ENCODE results near the gene CD14. TPM values are rescaled to one million over a fixed set of nuclear protein-coding genes. Genes with fewer than 3 reads are reported as not detected.
A peak's percentile ranks its signal among the peaks of the same experiment; 100 is the strongest.
"Not testable (repeated sequence)": the region's sequence is repeated elsewhere in the genome, so short reads cannot be mapped to it uniquely, and the experiment has no call there.

CD14 gene
- total RNA-seq, 1 donor from 2014 or later = 66.7 TPM

GRCh38 chr5:140596321-140596741 is 36.6 kb downstream of the CD14 start:
- DNase-seq (ENCODE audit: low spot score) = no peak

- peak; percentile 42 for DNase-seq (ENCODE audit: low spot score)
These were observed 37.3 kb downstream of the CD14 start for GRCh38 chr5:140595538-140596300.

DNA sequence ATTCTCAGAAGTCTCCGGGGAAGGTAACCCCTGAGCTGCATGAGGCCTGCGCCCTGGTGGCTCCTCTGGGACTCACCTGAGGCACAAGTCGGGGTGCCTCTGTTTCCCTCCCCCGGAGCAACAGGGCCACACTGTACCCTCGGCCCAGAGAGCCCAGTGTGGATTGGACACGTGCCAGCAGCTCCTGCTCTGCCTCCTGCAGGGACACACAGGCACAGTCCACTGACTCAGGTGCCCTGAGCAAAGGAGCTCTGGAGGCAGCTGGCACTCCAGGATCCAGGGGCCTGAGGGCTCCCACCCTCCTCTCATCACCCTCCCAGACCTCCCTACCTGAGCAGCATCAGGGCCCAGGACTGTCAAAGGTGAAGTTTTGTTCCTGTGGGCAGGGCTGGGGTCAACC is 38.8 kb downstream of the CD14 start:
- DNase-seq (ENCODE audit: low spot score) = no peak

DNA sequence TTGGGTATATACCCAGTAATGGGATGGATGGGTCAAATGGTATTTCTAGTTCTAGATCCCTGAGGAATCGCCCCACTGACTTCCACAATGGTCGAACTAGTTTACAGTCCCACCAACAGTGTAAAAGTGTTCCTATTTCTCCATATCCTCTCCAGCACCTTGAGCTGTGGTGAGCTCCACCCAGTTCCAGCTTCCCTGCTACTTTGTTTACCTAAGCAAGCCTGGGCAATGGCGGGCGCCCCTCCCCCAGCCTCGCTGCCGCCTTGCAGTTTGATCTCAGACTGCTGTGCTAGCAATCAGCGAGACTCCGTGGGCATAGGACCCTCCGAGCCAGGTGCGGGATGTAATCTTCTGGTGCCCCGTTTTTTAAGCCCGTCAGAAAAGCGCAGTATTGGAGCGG is 39.9 kb downstream of the CD14 start:
- DNase-seq (ENCODE audit: low spot score) = not testable (repeated sequence)

DNA sequence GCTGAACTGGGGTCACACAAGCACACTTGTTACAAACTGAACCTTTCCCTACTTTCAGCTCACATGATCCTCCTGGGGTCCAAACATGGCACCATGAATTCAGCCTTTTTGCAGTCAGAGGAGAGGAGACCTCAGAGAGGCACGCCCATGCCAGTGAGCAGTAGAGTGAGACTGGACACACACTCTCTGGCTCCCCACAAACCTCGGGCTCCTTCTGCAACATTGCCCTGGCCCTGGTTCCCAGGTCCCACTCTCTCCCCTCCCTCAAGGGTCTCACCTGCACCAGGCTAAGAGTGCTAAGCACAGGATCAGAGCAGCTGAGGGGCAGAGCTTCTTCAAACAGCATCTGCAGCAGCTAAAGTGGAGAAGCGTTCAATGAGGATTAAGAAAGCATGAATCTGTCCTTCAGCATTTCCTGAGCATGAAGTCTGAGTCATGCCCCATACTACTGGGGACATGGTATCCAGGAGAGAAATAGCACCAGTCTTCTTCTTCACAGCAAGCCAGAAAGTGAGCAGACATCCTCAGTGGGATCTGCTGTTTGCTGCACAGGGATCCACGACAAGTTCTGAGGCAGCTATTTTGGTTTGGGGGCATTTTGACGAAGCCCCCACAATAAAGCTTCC is 41.1 kb downstream of the CD14 start:
- DNase-seq (ENCODE audit: low spot score) = no peak

DNA sequence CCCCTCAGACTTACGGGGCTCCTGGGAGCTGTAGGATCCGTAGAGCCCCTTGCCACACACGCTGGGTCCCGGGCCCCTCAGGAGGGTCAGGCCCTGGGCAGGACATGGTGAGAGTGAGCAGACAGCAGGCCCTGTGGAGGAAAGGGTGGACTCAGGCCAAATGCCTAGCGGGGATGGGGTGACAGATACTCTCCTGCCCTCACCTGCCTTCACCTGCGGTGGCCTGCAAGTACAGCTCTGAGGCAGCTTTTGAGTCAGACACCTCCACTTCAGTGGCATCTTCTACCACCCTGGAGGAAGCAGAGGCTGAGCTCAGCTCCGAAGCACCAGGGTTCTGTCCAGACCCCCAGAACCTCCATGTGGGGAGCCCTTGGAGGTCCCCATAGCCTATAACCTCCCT is 42.1 kb downstream of the CD14 start:
- DNase-seq (ENCODE audit: low spot score) = no peak

DNA sequence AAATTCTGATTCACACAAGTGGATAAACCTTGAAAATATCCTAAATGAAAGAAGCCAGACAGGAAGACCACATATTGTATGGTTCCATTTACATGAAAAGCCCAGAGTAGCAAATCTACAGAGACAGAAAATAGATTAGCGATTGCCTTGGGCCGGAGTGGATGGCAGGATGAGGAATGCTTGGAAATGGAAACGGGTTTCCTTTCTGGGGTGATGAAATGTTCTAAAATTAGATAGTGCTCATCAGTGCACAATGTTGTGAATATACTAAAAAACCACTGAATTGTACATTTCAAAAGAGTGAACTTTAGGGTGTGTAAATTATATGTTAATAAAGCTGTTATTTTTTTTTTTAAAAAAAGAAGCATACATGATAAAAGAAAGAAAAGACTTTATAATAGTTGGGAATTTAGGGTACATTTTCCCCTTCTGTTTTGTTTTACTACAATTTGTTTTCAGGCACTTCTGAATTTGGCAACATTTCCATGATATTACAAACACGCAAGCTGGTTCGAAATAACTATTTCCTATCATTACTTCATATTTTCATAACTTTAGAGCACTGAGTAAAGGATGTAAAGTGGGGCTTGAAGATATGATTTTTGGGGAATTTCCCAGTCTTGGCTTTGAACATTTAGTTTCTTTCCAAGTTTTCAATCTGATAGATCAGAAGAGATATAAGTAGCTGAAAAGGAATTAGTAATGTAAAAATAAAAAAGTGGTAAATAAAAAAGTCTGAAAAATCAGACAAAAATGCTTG is 44.5 kb downstream of the CD14 start:
- DNase-seq (ENCODE audit: low spot score) = no peak

GRCh38 chr5:140587495-140587894 is 45.5 kb downstream of the CD14 start:
- DNase-seq (ENCODE audit: low spot score) = no peak

Other genes with a start within 250 kb of the CD14 start
- gene ANKHD1, start 231.3 kb downstream of the CD14 start, total RNA-seq (ENCODE audit: insufficient read depth, low replicate concordance) = 104 TPM
- gene EIF4EBP3, start 85.5 kb downstream of the CD14 start, total RNA-seq (ENCODE audit: insufficient read depth, low replicate concordance) = not detected
- gene SRA1, start 75.7 kb downstream of the CD14 start, total RNA-seq (ENCODE audit: insufficient read depth, low replicate concordance) = 12.0 TPM
- 21.9 TPM for gene APBB3, start 68.6 kb downstream of the CD14 start, total RNA-seq (ENCODE audit: insufficient read depth, low replicate concordance)
- 12.3 TPM for gene SLC35A4, start 68.3 kb downstream of the CD14 start, total RNA-seq (ENCODE audit: insufficient read depth, low replicate concordance)
- gene TMCO6, start 6.3 kb upstream of the CD14 start, total RNA-seq (ENCODE audit: insufficient read depth, low replicate concordance) = 7.5 TPM
- gene NDUFA2, start 14.5 kb upstream of the CD14 start, total RNA-seq (ENCODE audit: insufficient read depth, low replicate concordance) = 32.7 TPM
- 124 TPM for gene IK, start 14.7 kb upstream of the CD14 start, total RNA-seq (ENCODE audit: insufficient read depth, low replicate concordance)
- 19.0 TPM for gene WDR55, start 31.7 kb upstream of the CD14 start, total RNA-seq (ENCODE audit: insufficient read depth, low replicate concordance)
- 0.96 TPM for gene DND1, start 40.4 kb upstream of the CD14 start, total RNA-seq (ENCODE audit: insufficient read depth, low replicate concordance)
- 31.1 TPM for gene HARS1, start 58.2 kb upstream of the CD14 start, total RNA-seq (ENCODE audit: insufficient read depth, low replicate concordance)
- gene HARS2, start 58.3 kb upstream of the CD14 start, total RNA-seq (ENCODE audit: insufficient read depth, low replicate concordance) = 20.0 TPM
- 35.4 TPM for gene ZMAT2, start 67.3 kb upstream of the CD14 start, total RNA-seq (ENCODE audit: insufficient read depth, low replicate concordance)
- 5.3 TPM for gene PCDHA1, start 153.0 kb upstream of the CD14 start, total RNA-seq (ENCODE audit: insufficient read depth, low replicate concordance)
- gene PCDHA2, start 161.7 kb upstream of the CD14 start, total RNA-seq (ENCODE audit: insufficient read depth, low replicate concordance) = 3.4 TPM
- gene PCDHA3, start 167.9 kb upstream of the CD14 start, total RNA-seq (ENCODE audit: insufficient read depth, low replicate concordance) = 4.3 TPM
- gene PCDHA4, start 173.9 kb upstream of the CD14 start, total RNA-seq (ENCODE audit: insufficient read depth, low replicate concordance) = 1.9 TPM
- gene PCDHA5, start 188.4 kb upstream of the CD14 start, total RNA-seq (ENCODE audit: insufficient read depth, low replicate concordance) = 8.4 TPM
- 3.1 TPM for gene PCDHA6, start 194.8 kb upstream of the CD14 start, total RNA-seq (ENCODE audit: insufficient read depth, low replicate concordance)
- 3.9 TPM for gene PCDHA7, start 201.1 kb upstream of the CD14 start, total RNA-seq (ENCODE audit: insufficient read depth, low replicate concordance)
- gene PCDHA8, start 208.0 kb upstream of the CD14 start, total RNA-seq (ENCODE audit: insufficient read depth, low replicate concordance) = 6.0 TPM
- 0.96 TPM for gene PCDHA9, start 215.2 kb upstream of the CD14 start, total RNA-seq (ENCODE audit: insufficient read depth, low replicate concordance)
- 2.6 TPM for gene PCDHA10, start 222.7 kb upstream of the CD14 start, total RNA-seq (ENCODE audit: insufficient read depth, low replicate concordance)
- gene PCDHA11, start 235.8 kb upstream of the CD14 start, total RNA-seq (ENCODE audit: insufficient read depth, low replicate concordance) = 1.2 TPM
- gene PCDHA12, start 242.1 kb upstream of the CD14 start, total RNA-seq (ENCODE audit: insufficient read depth, low replicate concordance) = 2.9 TPM
- 2.6 TPM for gene PCDHA13, start 248.9 kb upstream of the CD14 start, total RNA-seq (ENCODE audit: insufficient read depth, low replicate concordance)